ENCODE measurements around the gene COPS9. TPM values are rescaled to one million over a fixed set of nuclear protein-coding genes. Genes with fewer than 3 reads are reported as not detected.

COPS9 gene
- total and polyA plus RNA-seq, 10 of the 15 experiments (the other 5 are each of a cell fraction or from before 2014, with no cell fraction given) = 80.8 to 419 (median 213) TPM

DNA sequence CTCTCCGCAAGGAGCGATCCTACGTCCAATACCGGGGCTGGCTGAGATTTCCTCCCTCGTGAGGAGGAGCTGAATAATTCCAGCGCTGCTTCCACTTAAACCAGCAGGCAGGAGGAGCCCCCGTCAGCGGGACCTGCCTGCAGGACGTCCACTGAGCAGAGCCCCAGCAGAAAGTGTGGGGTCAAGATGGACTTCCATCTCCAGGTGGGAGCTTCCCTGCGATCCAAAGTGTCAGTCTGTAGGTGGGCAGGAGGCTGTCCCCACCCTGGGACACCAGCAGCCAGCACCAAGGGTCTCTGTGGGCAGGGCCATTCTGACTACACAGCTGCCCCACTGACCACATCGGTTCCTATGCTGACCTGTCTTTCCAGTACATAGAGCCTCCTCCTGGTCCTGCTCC lies 4.8 kb upstream of the COPS9 start (continued):
- TF ChIP-seq, protein P1, sequence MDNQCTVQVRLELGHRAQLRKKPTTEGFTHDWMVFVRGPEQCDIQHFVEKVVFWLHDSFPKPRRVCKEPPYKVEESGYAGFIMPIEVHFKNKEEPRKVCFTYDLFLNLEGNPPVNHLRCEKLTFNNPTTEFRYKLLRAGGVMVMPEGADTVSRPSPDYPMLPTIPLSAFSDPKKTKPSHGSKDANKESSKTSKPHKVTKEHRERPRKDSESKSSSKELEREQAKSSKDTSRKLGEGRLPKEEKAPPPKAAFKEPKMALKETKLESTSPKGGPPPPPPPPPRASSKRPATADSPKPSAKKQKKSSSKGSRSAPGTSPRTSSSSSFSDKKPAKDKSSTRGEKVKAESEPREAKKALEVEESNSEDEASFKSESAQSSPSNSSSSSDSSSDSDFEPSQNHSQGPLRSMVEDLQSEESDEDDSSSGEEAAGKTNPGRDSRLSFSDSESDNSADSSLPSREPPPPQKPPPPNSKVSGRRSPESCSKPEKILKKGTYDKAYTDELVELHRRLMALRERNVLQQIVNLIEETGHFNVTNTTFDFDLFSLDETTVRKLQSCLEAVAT (IDR thresholded peaks at IDR 0.05) = no peak

DNA sequence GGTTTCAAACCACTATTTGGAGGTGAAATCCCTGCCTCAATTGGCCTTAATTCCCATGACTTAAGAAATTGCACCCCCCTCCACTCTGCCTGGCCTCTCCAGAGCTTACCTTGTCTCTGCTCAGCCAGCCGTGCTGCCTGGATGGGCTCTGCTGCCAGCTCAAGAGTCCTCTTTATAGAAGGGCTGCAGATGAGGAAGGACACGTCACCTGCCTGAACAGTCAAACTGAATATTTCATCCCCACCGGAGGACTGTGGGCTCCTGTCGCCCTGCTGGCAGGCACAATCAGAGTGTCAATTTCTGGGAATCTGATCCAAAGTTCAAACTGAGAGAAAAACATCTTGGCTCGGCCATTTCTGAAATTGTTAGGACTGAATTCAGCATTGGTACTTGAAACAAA lies 4.4 kb upstream of the COPS9 start, which contains the start of gene OTOS:
TSS of gene OTOS (minus strand) at position 148 of the 400 bp plus-strand sequence. CDS start 332 bp downstream, outside the sequence.
- H3K4me2 ChIP-seq (ENCODE audit: control insufficient read depth, insufficient read depth) = no peak within 1 kb of the TSS
- no peak within 1 kb of the TSS for H3K4me3 ChIP-seq
- H3K4me1 ChIP-seq (ENCODE audit: control insufficient read depth, insufficient read depth, low read length) = no peaks in the 10 kb centered on the region
- 25% methylated on average over 5 of the region's 5 CpGs for WGBS (ENCODE audit: insufficient coverage, insufficient replicate concordance, low lambda C conversion rate, missing lambda C conversion rate)
- SMC1A ChIA-PET (ENCODE audit: uncharacterized antibody, unreplicated experiment) = interaction anchor here (0.9 to 4.4 kb wide), 2 partner anchors 79 to 115 kb away, joined by 3 to 33 read pairs; no protein-coding TSS in a partner anchor
- no peak for ATAC-seq
- RAD21 ChIA-PET (ENCODE audit: unreplicated experiment) = interaction anchor here (4.0 kb wide), 1 partner anchor 80 kb away, joined by 33 read pairs; no protein-coding TSS in a partner anchor
- H3K27me3 ChIP-seq (replicated peaks in 1 of 2; ENCODE audit: control insufficient read depth in 2 of 2, insufficient read depth in 2 of 2, low read length in 1 of 2) = peaks cover 0 to 2% of the 10 kb centered on the region in 2 experiments; a peak in 2 of 4 replicates
- H4K20me1 ChIP-seq (ENCODE audit: control insufficient read depth, insufficient read depth) = no peaks in the 10 kb centered on the region
- intact Hi-C loops (cut with micrococcal nuclease; ENCODE audit: unreplicated experiment) = loop anchor here (10.0 kb wide), 1 partner anchor 1106 kb away; no protein-coding TSS in a partner anchor
- no peak within 1 kb of the TSS for H3K27ac ChIP-seq (ENCODE audit: control insufficient read depth, insufficient read depth)
- no peaks in the 10 kb centered on the region for H3K36me3 ChIP-seq (ENCODE audit: control insufficient read depth in 2 of 2, insufficient read depth in 2 of 2, low read length in 1 of 2)
- no TSS peak for BruUV-seq (replicated peaks)
- no peak within 1 kb of the TSS for H3K9ac ChIP-seq (ENCODE audit: control insufficient read depth, insufficient read depth, low read length)
- POLR2A ChIA-PET = no interaction called here
- H3K9me3 ChIP-seq (replicated peaks; ENCODE audit: control insufficient read depth, insufficient read depth, low read length) = no peaks in the 10 kb centered on the region
- CTCF ChIA-PET = interaction anchor here (2.2 kb wide), 1 partner anchor 80 kb away, joined by 11 read pairs; no protein-coding TSS in a partner anchor
- H2AFZ ChIP-seq (ENCODE audit: control insufficient read depth, low read depth, low read length) = no peak within 1 kb of the TSS
- in situ Hi-C loops (cut with MboI) = loop anchor here (5.0 to 10.0 kb wide), 2 partner anchors 83 to 1106 kb away; no protein-coding TSS in a partner anchor
- H3K79me2 ChIP-seq (ENCODE audit: control insufficient read depth, insufficient read depth, low read length) = peaks cover 6% of the 10 kb centered on the region
- DNase-seq (ENCODE audit: low read depth, low spot score) = no peak
- FAIRE-seq = no peak
- no peak for TF ChIP-seq IKZF1 (conservative IDR thresholded peaks at IDR 0.05)
- TF ChIP-seq POLR2AphosphoS2 (IDR thresholded peaks at IDR 0.05; ENCODE audit: low read depth, low read length) = no peak
- no peak for TF ChIP-seq KDM1A (IDR thresholded peaks at IDR 0.05; ENCODE audit: borderline replicate concordance)
- TF ChIP-seq MEF2B (IDR thresholded peaks at IDR 0.05; ENCODE audit: partially characterized antibody, poor library complexity, severe bottlenecking) = no peak
- TF ChIP-seq ETV6 (conservative IDR thresholded peaks at IDR 0.05 in 1 of 2, IDR thresholded peaks at IDR 0.05 in 1 of 2; ENCODE audit: borderline replicate concordance in 1 of 2, low read depth in 1 of 2) = no peak
- TF ChIP-seq, protein P2, sequence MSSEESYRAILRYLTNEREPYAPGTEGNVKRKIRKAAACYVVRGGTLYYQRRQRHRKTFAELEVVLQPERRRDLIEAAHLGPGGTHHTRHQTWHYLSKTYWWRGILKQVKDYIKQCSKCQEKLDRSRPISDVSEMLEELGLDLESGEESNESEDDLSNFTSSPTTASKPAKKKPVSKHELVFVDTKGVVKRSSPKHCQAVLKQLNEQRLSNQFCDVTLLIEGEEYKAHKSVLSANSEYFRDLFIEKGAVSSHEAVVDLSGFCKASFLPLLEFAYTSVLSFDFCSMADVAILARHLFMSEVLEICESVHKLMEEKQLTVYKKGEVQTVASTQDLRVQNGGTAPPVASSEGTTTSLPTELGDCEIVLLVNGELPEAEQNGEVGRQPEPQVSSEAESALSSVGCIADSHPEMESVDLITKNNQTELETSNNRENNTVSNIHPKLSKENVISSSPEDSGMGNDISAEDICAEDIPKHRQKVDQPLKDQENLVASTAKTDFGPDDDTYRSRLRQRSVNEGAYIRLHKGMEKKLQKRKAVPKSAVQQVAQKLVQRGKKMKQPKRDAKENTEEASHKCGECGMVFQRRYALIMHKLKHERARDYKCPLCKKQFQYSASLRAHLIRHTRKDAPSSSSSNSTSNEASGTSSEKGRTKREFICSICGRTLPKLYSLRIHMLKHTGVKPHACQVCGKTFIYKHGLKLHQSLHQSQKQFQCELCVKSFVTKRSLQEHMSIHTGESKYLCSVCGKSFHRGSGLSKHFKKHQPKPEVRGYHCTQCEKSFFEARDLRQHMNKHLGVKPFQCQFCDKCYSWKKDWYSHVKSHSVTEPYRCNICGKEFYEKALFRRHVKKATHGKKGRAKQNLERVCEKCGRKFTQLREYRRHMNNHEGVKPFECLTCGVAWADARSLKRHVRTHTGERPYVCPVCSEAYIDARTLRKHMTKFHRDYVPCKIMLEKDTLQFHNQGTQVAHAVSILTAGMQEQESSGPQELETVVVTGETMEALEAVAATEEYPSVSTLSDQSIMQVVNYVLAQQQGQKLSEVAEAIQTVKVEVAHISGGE (CRISPR knock-in tag; IDR thresholded peaks at IDR 0.05) = no peak
- no peak for TF ChIP-seq CREB1 (IDR thresholded peaks at IDR 0.05; ENCODE audit: low read depth)
- no peak for TF ChIP-seq BMI1 (IDR thresholded peaks at IDR 0.05; ENCODE audit: borderline replicate concordance)
- TF ChIP-seq, protein P3, sequence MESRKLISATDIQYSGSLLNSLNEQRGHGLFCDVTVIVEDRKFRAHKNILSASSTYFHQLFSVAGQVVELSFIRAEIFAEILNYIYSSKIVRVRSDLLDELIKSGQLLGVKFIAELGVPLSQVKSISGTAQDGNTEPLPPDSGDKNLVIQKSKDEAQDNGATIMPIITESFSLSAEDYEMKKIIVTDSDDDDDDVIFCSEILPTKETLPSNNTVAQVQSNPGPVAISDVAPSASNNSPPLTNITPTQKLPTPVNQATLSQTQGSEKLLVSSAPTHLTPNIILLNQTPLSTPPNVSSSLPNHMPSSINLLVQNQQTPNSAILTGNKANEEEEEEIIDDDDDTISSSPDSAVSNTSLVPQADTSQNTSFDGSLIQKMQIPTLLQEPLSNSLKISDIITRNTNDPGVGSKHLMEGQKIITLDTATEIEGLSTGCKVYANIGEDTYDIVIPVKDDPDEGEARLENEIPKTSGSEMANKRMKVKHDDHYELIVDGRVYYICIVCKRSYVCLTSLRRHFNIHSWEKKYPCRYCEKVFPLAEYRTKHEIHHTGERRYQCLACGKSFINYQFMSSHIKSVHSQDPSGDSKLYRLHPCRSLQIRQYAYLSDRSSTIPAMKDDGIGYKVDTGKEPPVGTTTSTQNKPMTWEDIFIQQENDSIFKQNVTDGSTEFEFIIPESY (IDR thresholded peaks at IDR 0.05) = no peak
- TF ChIP-seq CBX3 (IDR thresholded peaks at IDR 0.05; ENCODE audit: borderline replicate concordance, low read depth) = no peak
- TF ChIP-seq MTA3 (IDR thresholded peaks at IDR 0.05; ENCODE audit: borderline replicate concordance, low read length) = no peak
- no peak for TF ChIP-seq FOXM1 (IDR thresholded peaks at IDR 0.05; ENCODE audit: low read depth, low read length)
- no peak for TF ChIP-seq RAD51 (IDR thresholded peaks at IDR 0.05)
